ENCODE data around the gene KIF26B.

Gene KIF26B

GRCh38 chr1:245678860-245679411 is 524.2 kb downstream of the KIF26B start:
- no peak for TF ChIP-seq CTCF (IDR thresholded peaks at IDR 0.05; ENCODE audit: low read depth, low read length, missing control alignments)
- DNase-seq (ENCODE audit: extremely low read depth, low read depth), result no peak
- no peak overlapping the region for H3K4me3 ChIP-seq (replicated peaks; ENCODE audit: low read depth, low read length)

- no peak overlapping the region for H3K4me3 ChIP-seq (replicated peaks; ENCODE audit: low read depth, low read length)
- DNase-seq (ENCODE audit: extremely low read depth, low read depth), result no peak
- no peak for TF ChIP-seq CTCF (IDR thresholded peaks at IDR 0.05; ENCODE audit: low read depth, low read length, missing control alignments)
These were observed 525.3 kb downstream of the KIF26B start for GRCh38 chr1:245679821-245680780.

GRCh38 chr1:245682638-245683628 is 528.1 kb downstream of the KIF26B start:
- no peak for TF ChIP-seq CTCF (IDR thresholded peaks at IDR 0.05; ENCODE audit: low read depth, low read length, missing control alignments)
- H3K4me3 ChIP-seq (replicated peaks; ENCODE audit: low read depth, low read length), result no peak overlapping the region
- DNase-seq (ENCODE audit: extremely low read depth, low read depth), result no peak

GRCh38 chr1:245683676-245684075 is 528.9 kb downstream of the KIF26B start:
- DNase-seq (ENCODE audit: extremely low read depth, low read depth), result no peak
- no peak for TF ChIP-seq CTCF (IDR thresholded peaks at IDR 0.05; ENCODE audit: low read depth, low read length, missing control alignments)
- no peak overlapping the region for H3K4me3 ChIP-seq (replicated peaks; ENCODE audit: low read depth, low read length)

GRCh38 chr1:245684166-245684565 is 529.4 kb downstream of the KIF26B start:
- DNase-seq (ENCODE audit: extremely low read depth, low read depth), result no peak
- no peak for TF ChIP-seq CTCF (IDR thresholded peaks at IDR 0.05; ENCODE audit: low read depth, low read length, missing control alignments)
- no peak overlapping the region for H3K4me3 ChIP-seq (replicated peaks; ENCODE audit: low read depth, low read length)

GRCh38 chr1:245684571-245684970 is 529.8 kb downstream of the KIF26B start:
- no peak for TF ChIP-seq CTCF (IDR thresholded peaks at IDR 0.05; ENCODE audit: low read depth, low read length, missing control alignments)
- no peak for DNase-seq (ENCODE audit: extremely low read depth, low read depth)
- no peak overlapping the region for H3K4me3 ChIP-seq (replicated peaks; ENCODE audit: low read depth, low read length)

Data from HFF-Myc (cell line).